GM12892 (cell line): ENCODE measurements around the gene TSR1.
A peak's percentile ranks its signal among the peaks of the same experiment; 100 is the strongest.

ENCODE experiments used
- DNase-seq: peaks from one replicate; pipeline ENCODE4 v3.0.0; 2011; ENCODE audit not compliant: insufficient read length
- FAIRE-seq: peaks from 2 replicates; lab custom pipeline; 2011; peaks lifted over from hg19 to GRCh38; lab: Jason Lieb, UNC
- POLR2A ChIP-seq: IDR thresholded peaks from 2 replicates; pipeline ENCODE4 v1.6.1; 2011; ENCODE audit warnings: low read depth, low read length, control low read depth
- POLR2AphosphoS5 ChIP-seq: IDR thresholded peaks from 2 replicates; pipeline ENCODE4 v1.6.1; 2011; ENCODE audit warnings: low read depth, low read length, control low read depth
- TAF1 ChIP-seq: IDR thresholded peaks from 2 replicates; pipeline ENCODE4 v1.6.1; 2011; ENCODE audit warnings: low read depth, mild to moderate bottlenecking, control low read depth, low read length, borderline replicate concordance

TSR1 gene

GRCh38 chr17:2347805-2348685 is 11.8 kb upstream of the TSR1 start:
- FAIRE-seq (no peak), DNase-seq (no peak)

GRCh38 chr17:2346475-2346874 is 10.2 kb upstream of the TSR1 start:
- FAIRE-seq (no peak), DNase-seq (no peak)
- TF ChIP-seq POLR2AphosphoS5 (no peak), TAF1 (no peak), POLR2A (no peak)

More at GRCh38 chr17:2347805-2348685, 11.8 kb upstream of the TSR1 start:
- no peak for TF ChIP-seq TAF1
- TF ChIP-seq POLR2AphosphoS5, result no peak
- TF ChIP-seq POLR2A, result no peak

- TF ChIP-seq TAF1 (no peak), POLR2AphosphoS5 (no peak), POLR2A (no peak)
- DNase-seq (no peak), FAIRE-seq (no peak)
Observed at GRCh38 chr17:2344528-2344927, 8.3 kb upstream of the TSR1 start.

- FAIRE-seq (no peak), DNase-seq (no peak)
- TF ChIP-seq POLR2A, result no peak
Observed at GRCh38 chr17:2343421-2343820, 7.2 kb upstream of the TSR1 start.

GRCh38 chr17:2338315-2338657 is 2.0 kb upstream of the TSR1 start:
- no peak for TF ChIP-seq TAF1
- no peak for TF ChIP-seq POLR2A
- TF ChIP-seq POLR2AphosphoS5, result no peak
- FAIRE-seq (peak; percentile 51), DNase-seq (no peak)

- TF ChIP-seq POLR2A (no peak), POLR2AphosphoS5 (no peak), TAF1 (no peak)
- peak; percentile 72 for DNase-seq
- no peak for FAIRE-seq
Observed at GRCh38 chr17:2337544-2338314, 1.5 kb upstream of the TSR1 start.

GRCh38 chr17:2336852-2337543 is 741 bp upstream of the TSR1 start, which contains the start of gene SGSM2:
Gene SGSM2, plus strand, starts transcription at chr17:2337501. Its CDS starts 188 bp downstream, at chr17:2337689.
- TF ChIP-seq TAF1, result no peak
- TF ChIP-seq POLR2A, result no peak
- no peak for TF ChIP-seq POLR2AphosphoS5
- DNase-seq (peak; percentile 79), FAIRE-seq (peak; percentile 82)

GRCh38 chr17:2335726-2336214 is 487 bp downstream of the TSR1 start:
- TF ChIP-seq POLR2A (no peak), TAF1 (no peak), POLR2AphosphoS5 (no peak)
- no peak for DNase-seq
- no peak for FAIRE-seq

DNA sequence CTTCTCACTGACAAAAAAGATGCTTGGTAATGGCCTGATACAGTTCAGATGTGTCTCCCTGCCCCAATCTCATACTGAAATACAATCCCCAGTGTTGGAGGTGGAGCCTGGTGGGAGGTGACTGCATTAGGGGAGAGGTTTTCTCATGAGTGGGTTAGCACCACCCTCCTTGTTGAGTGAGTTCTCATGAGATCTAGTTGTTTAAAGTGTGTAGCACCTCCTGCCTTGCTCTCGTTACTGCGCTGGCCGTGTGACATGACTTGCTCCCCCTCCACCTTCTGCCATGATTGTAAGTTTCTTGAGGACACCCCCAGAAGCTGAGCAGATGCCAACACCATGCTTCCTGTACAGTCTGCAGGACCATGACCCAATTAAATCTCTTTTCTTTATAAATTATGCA is 5.0 kb downstream of the TSR1 start:
- TF ChIP-seq POLR2A (peak; percentile 20; the same call in 1 of the 2 replicates), POLR2AphosphoS5 (no peak)
- DNase-seq (no peak), FAIRE-seq (no peak)

DNA sequence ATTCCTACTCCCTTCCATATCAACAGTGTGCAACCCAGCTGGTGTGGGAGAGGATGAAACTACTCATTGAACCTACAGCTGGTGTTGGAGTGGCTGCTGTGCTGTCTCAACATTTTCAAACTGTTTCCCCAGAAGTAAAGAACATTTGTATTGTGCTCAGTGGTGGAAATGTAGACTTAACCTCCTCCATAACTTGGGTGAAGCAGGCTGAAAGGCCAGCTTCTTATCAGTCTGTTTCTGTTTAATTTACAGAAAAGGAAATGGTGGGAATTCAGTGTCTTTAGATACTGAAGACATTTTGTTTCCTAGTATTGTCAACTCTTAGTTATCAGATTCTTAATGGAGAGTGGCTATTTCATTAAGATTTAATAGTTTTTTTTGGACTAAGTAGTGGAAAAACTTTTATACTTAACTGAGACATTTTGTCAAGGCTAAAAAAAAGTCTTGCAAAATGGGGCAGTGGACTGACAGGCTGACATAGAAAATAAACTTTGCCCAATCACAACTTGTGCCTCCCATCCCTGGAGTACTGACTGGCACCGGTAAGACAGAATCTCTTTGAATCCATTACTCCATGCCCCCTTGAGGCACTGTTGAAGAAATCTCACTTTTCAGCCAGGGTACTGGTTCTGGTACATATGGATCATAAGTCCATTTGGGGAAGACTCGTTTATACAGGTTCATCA is 12.5 kb downstream of the TSR1 start:
- TF ChIP-seq TAF1 (no peak), POLR2A (no peak), POLR2AphosphoS5 (no peak)
- FAIRE-seq (no peak), DNase-seq (no peak)

DNA sequence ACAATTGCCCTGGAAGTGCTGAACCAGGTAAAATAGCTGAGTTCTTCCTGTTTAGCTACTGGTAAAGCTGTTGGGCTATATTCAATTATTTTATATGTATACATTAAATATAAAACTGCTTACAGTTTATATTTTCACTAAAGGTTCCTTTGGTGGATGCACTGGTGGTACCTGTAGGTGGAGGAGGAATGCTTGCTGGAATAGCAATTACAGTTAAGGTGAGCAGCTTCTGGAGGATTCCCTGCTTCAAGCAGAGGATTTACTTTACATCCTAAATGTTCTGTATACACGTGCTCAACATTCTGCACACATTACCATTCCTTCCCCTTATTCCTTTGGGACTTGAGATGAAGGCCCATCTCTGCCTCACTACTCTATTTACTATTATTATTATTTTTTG is 14.9 kb downstream of the TSR1 start:
- DNase-seq (no peak), FAIRE-seq (no peak)
- TF ChIP-seq TAF1, result no peak
- TF ChIP-seq POLR2AphosphoS5, result peak; percentile 52; the same call in 1 of the 2 replicates
- TF ChIP-seq POLR2A, result peak; percentile 24; the same call in 1 of the 2 replicates

DNA sequence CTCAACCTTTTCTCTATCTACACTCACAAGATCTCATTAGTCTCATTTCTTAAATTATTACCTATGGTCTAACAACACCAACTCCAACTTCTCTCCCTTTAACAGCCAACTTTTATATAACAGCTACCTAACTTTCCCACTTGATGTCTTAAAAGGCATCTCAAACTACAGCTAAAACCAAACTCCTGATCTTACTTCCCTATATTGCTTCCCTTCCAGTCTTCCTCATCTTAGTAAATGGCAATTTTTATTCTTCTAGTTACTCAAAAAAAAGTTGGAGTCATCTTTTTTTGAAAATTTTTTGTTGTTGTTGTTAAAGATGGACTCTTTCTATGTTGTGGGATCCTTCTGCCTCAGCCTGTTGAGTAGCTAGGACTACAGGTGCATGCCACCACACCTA is 17.2 kb downstream of the TSR1 start:
- FAIRE-seq, result no peak
- TF ChIP-seq TAF1, result no peak
- TF ChIP-seq POLR2A, result no peak
- TF ChIP-seq POLR2AphosphoS5, result no peak

More for the DNA sequence above, 17.2 kb downstream of the TSR1 start:
- DNase-seq, result no peak
